Activated T-helper 2 cell treated with anti-CD3 and anti-CD28 coated beads, Interferon-gamma antibody, Interleukin-2, Interleukin-4, amounts not matched to agents 10 μg/mL and 5 μg/mL and 100 μg/mL, durations not matched to agents 14 hours and 24 hours and 36 hours (primary cell): ENCODE results near the gene TPMT. TPM values are rescaled to one million over a fixed set of nuclear protein-coding genes. Genes with fewer than 3 reads are reported as not detected.
"Not testable (repeated sequence)": the region's sequence is repeated elsewhere in the genome, so short reads cannot be mapped to it uniquely, and the experiment has no call there.

Experiments used
- DNase-seq: peaks from one replicate; pipeline ENCODE4 v3.0.0; 2021; ENCODE audit warnings: low spot score
- H3K27ac Mint-ChIP-seq: one replicate; pipeline ENCODE4 v1.8.0; 2021; ENCODE audit warnings: mixed read lengths
- H3K27me3 Mint-ChIP-seq: one replicate; pipeline ENCODE4 v1.8.0; 2021; ENCODE audit warnings: low read depth, mixed read lengths
- H3K36me3 Mint-ChIP-seq: one replicate; pipeline ENCODE4 v1.8.0; 2021; ENCODE audit warnings: low read depth, mixed read lengths
- H3K4me1 Mint-ChIP-seq: one replicate; pipeline ENCODE4 v1.8.0; 2021; ENCODE audit warnings: low read depth, mixed read lengths
- H3K4me3 Mint-ChIP-seq: one replicate; pipeline ENCODE4 v1.8.0; 2021; ENCODE audit warnings: low read depth, mild to moderate bottlenecking, moderate library complexity, mixed read lengths
- H3K9me3 Mint-ChIP-seq: one replicate; pipeline ENCODE4 v1.8.0; 2021; ENCODE audit warnings: mixed read lengths
- intact Hi-C: fragments of 100-400 bp; cut with micrococcal nuclease; formaldehyde crosslinking; loops from one replicate; pipeline ENCODE4 v1.15.1; 2023
- total RNA-seq: library from RNA; stranded (reverse); gene quantifications from 2 replicates; pipeline ENCODE4 v1.2.3, GENCODE V29; 2022

TPMT gene
- total RNA-seq, 1 donor from 2014 or later = 5.2 TPM

GRCh38 chr6:18151801-18152200 lies 3.1 kb downstream of the TPMT start:
- peaks cover 18% of the 10 kb centered on the region for H3K36me3 Mint-ChIP-seq
- H3K9me3 Mint-ChIP-seq = no peaks in the 10 kb centered on the region
- no peak for DNase-seq
- peaks cover 32% of the 10 kb centered on the region for H3K4me1 Mint-ChIP-seq
- no peak overlapping the region for H3K4me3 Mint-ChIP-seq
- intact Hi-C loops = loop anchor here (10.0 kb wide), 2 partner anchors 63 to 363 kb away; no protein-coding TSS in a partner anchor
- no peaks in the 10 kb centered on the region for H3K27me3 Mint-ChIP-seq
- no peak overlapping the region for H3K27ac Mint-ChIP-seq

- intact Hi-C loops = loop anchor here (10.0 kb wide), 2 partner anchors 63 to 363 kb away; no protein-coding TSS in a partner anchor
- H3K27me3 Mint-ChIP-seq, H3K9me3 Mint-ChIP-seq, H3K4me3 Mint-ChIP-seq, DNase-seq, H3K27ac Mint-ChIP-seq: not testable (repeated sequence)
- peaks cover 32% of the 10 kb centered on the region for H3K4me1 Mint-ChIP-seq
- peaks cover 18% of the 10 kb centered on the region for H3K36me3 Mint-ChIP-seq
Measured at GRCh38 chr6:18151391-18151790, 3.5 kb downstream of the TPMT start.

GRCh38 chr6:18148304-18149025 lies 6.4 kb downstream of the TPMT start:
- Mint-ChIP-seq H3K27me3 (no peaks in the 10 kb centered on the region), H3K9me3 (no peaks in the 10 kb centered on the region), H3K4me3 (no peak overlapping the region), H3K36me3 (peaks cover 18% of the 10 kb centered on the region), H3K27ac (no peak overlapping the region), H3K4me1 (peaks cover 18% of the 10 kb centered on the region)
- DNase-seq = no peak
- intact Hi-C loops = no loop called here

- Mint-ChIP-seq H3K27ac (no peak overlapping the region), H3K4me3 (no peak overlapping the region), H3K27me3 (no peaks in the 10 kb centered on the region), H3K36me3 (peaks cover 21% of the 10 kb centered on the region), H3K9me3 (no peaks in the 10 kb centered on the region), H3K4me1 (peaks cover 12% of the 10 kb centered on the region)
- intact Hi-C loops = no loop called here
- DNase-seq = no peak
Measured at GRCh38 chr6:18147616-18148015, 7.3 kb downstream of the TPMT start.

GRCh38 chr6:18147160-18147559 lies 7.7 kb downstream of the TPMT start:
- Mint-ChIP-seq H3K9me3 (no peaks in the 10 kb centered on the region), H3K4me3 (no peak overlapping the region), H3K4me1 (peaks cover 8% of the 10 kb centered on the region), H3K36me3 (peaks cover 26% of the 10 kb centered on the region), H3K27me3 (no peaks in the 10 kb centered on the region), H3K27ac (no peak overlapping the region)
- intact Hi-C loops = no loop called here
- no peak for DNase-seq

- intact Hi-C loops = no loop called here
- H3K4me1 Mint-ChIP-seq = peaks cover 7% of the 10 kb centered on the region
- peaks cover 23% of the 10 kb centered on the region for H3K36me3 Mint-ChIP-seq
Measured at GRCh38 chr6:18142591-18142861, 12.4 kb downstream of the TPMT start.

GRCh38 chr6:18141805-18142590 lies 12.9 kb downstream of the TPMT start:
- no peaks in the 10 kb centered on the region for H3K27me3 Mint-ChIP-seq
- H3K27ac Mint-ChIP-seq = no peak overlapping the region
- peaks cover 17% of the 10 kb centered on the region for H3K36me3 Mint-ChIP-seq
- peaks cover 2% of the 10 kb centered on the region for H3K4me1 Mint-ChIP-seq
- no peaks in the 10 kb centered on the region for H3K9me3 Mint-ChIP-seq
- H3K4me3 Mint-ChIP-seq = no peak overlapping the region
- intact Hi-C loops = no loop called here
- no peak for DNase-seq

More at GRCh38 chr6:18142591-18142861, 12.4 kb downstream of the TPMT start:
- Mint-ChIP-seq H3K4me3 (no peak overlapping the region), H3K27me3 (no peaks in the 10 kb centered on the region), H3K9me3 (no peaks in the 10 kb centered on the region), H3K27ac (no peak overlapping the region)
- no peak for DNase-seq

GRCh38 chr6:18139935-18140621 lies 14.8 kb downstream of the TPMT start:
- peaks cover 2% of the 10 kb centered on the region for H3K4me1 Mint-ChIP-seq
- no peaks in the 10 kb centered on the region for H3K9me3 Mint-ChIP-seq
- intact Hi-C loops = no loop called here
- DNase-seq = no peak
- H3K27ac Mint-ChIP-seq = no peak overlapping the region
- H3K36me3 Mint-ChIP-seq = peaks cover 20% of the 10 kb centered on the region
- no peak overlapping the region for H3K4me3 Mint-ChIP-seq
- no peaks in the 10 kb centered on the region for H3K27me3 Mint-ChIP-seq

GRCh38 chr6:18138906-18139305 lies 16.0 kb downstream of the TPMT start:
- no peak for DNase-seq
- intact Hi-C loops = no loop called here
- Mint-ChIP-seq H3K27ac (no peak overlapping the region), H3K4me3 (no peak overlapping the region), H3K9me3 (no peaks in the 10 kb centered on the region), H3K4me1 (peaks cover 2% of the 10 kb centered on the region), H3K27me3 (no peaks in the 10 kb centered on the region), H3K36me3 (peaks cover 20% of the 10 kb centered on the region)

GRCh38 chr6:18136260-18136659 lies 18.6 kb downstream of the TPMT start:
- Mint-ChIP-seq H3K9me3 (no peaks in the 10 kb centered on the region), H3K4me3 (no peak overlapping the region), H3K27me3 (no peaks in the 10 kb centered on the region), H3K36me3 (peaks cover 18% of the 10 kb centered on the region), H3K27ac (no peak overlapping the region), H3K4me1 (peaks cover 2% of the 10 kb centered on the region)
- intact Hi-C loops = no loop called here
- no peak for DNase-seq

GRCh38 chr6:18135171-18135570 lies 19.7 kb downstream of the TPMT start:
- DNase-seq = no peak
- Mint-ChIP-seq H3K27ac (no peak overlapping the region), H3K36me3 (peaks cover 14% of the 10 kb centered on the region), H3K27me3 (no peaks in the 10 kb centered on the region), H3K9me3 (no peaks in the 10 kb centered on the region), H3K4me3 (no peak overlapping the region), H3K4me1 (peaks cover 2% of the 10 kb centered on the region)
- intact Hi-C loops = no loop called here

GRCh38 chr6:18132346-18132745 lies 22.5 kb downstream of the TPMT start:
- H3K4me3 Mint-ChIP-seq = no peak overlapping the region
- no peak overlapping the region for H3K27ac Mint-ChIP-seq
- intact Hi-C loops = no loop called here
- peaks cover 11% of the 10 kb centered on the region for H3K36me3 Mint-ChIP-seq
- H3K9me3 Mint-ChIP-seq = no peaks in the 10 kb centered on the region
- DNase-seq = no peak
- no peaks in the 10 kb centered on the region for H3K27me3 Mint-ChIP-seq
- H3K4me1 Mint-ChIP-seq = peaks cover 2% of the 10 kb centered on the region

- intact Hi-C loops = no loop called here
- Mint-ChIP-seq H3K36me3 (no peaks in the 10 kb centered on the region), H3K27ac (no peak overlapping the region), H3K9me3 (no peaks in the 10 kb centered on the region), H3K4me1 (peaks cover 13% of the 10 kb centered on the region), H3K27me3 (peaks cover 29% of the 10 kb centered on the region), H3K4me3 (no peak overlapping the region)
- DNase-seq = no peak
Measured at GRCh38 chr6:18126121-18126520, 28.8 kb downstream of the TPMT start.
